ENCODE measurements around the gene WDR89. TPM values are rescaled to one million over a fixed set of nuclear protein-coding genes. Genes with fewer than 3 reads are reported as not detected.
"Not testable (repeated sequence)": the region's sequence is repeated elsewhere in the genome, so short reads cannot be mapped to it uniquely, and the experiment has no call there.

WDR89 gene
- total RNA-seq, 4 donors from 2014 or later = 5.9 to 18.8 (median 12.5) TPM

DNA sequence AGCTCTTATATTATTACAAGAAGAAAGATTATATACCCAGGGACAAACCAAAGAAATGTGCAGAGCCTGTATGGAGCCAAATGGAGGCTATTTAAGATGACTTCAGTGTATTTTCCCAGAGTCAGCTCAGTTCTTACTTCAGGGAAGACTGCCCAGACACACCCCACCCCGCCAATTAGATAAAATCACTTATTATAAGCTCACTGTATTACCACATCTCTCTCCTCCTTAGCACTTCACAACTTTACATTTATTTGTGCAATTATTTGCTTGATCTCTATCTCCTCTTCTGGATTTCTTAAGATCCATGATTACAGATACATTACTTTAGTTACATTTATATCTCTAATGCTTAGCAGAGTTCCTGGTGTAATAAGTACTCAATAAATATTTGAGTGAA lies 24.7 kb upstream of the WDR89 start:
- 86 to 87% methylated on average over 1 of the region's 1 CpG for WGBS, 2 donors (ENCODE audit: low coverage in 1 of 2)
- no peak for ATAC-seq
- Histone ChIP-seq H3K27me3 (no peaks in the 10 kb centered on the region), H3K4me1 (no peaks in the 10 kb centered on the region), H3K9me3 (no peaks in the 10 kb centered on the region), H3K36me3 (no peaks in the 10 kb centered on the region), H3K4me3 (no peak overlapping the region), H3K27ac (no peak overlapping the region)
- TF ChIP-seq POLR2AphosphoS5 (IDR thresholded peaks at IDR 0.05) (no peak), POLR2A (IDR thresholded peaks at IDR 0.05) (no peak), EP300 (IDR thresholded peaks at IDR 0.05) (no peak), CTCF (IDR thresholded peaks at IDR 0.05) (no peak)

DNA sequence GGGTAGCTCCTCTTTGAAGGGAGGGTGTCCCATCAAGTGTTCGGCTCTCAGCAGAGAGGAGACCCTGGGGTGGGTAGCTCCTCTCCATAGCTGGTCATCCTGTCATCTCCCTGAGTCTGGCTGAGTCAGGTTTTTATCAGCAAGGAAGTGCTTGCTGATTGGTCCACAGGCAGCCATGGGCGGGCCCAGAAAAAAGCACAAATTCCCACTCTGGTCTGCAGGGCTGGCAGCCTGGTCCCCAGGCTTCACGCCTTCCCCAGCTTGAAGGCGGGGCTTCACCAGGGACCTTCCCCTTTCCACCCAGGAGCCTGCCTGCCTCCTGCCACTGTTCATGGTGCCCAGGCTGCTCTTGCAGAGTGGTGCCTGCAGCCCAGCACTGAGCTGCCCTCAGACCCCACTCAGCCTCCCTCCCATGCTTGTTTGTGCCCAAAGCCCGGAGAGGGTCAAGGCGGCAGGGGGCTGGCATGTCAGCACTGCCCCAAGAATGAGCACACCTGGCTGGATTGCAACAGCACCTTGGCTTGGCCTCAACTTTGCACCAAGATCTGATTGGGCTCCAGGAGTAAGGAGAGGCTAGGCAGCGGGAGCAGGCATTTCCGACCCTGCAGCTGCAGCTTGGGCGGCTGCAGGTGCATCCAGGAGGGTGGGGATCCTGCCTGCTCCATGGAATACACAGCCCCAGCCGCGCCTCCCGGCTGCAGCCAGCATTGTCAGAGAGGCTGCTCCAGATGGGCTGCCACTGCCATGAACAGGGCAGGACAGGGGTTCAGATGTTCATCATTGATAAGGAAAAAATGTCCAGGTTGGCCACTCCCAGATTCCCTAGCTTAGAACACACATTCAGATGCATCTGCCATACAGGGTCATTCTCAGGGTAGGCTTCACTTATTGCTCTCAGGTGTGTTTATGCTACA lies 22.0 kb upstream of the WDR89 start:
- 100% methylated on average over 1 of the region's 12 CpGs; no CpG with 5 or more reads in 1 of the 2 donors for WGBS, 2 donors (ENCODE audit: low coverage in 1 of 2)
- Histone ChIP-seq H3K9me3 (no peaks in the 10 kb centered on the region), H3K27me3 (no peaks in the 10 kb centered on the region), H3K27ac (no peak overlapping the region), H3K36me3 (no peaks in the 10 kb centered on the region), H3K4me3 (no peak overlapping the region), H3K4me1 (no peaks in the 10 kb centered on the region)
- no peak for ATAC-seq
- TF ChIP-seq POLR2A (IDR thresholded peaks at IDR 0.05) (no peak), CTCF (IDR thresholded peaks at IDR 0.05) (no peak), POLR2AphosphoS5 (IDR thresholded peaks at IDR 0.05) (no peak), EP300 (IDR thresholded peaks at IDR 0.05) (no peak)

GRCh38 chr14:63662776-63663175 lies 21.1 kb upstream of the WDR89 start:
- H3K9me3 ChIP-seq = no peaks in the 10 kb centered on the region
- H3K27me3 ChIP-seq = no peaks in the 10 kb centered on the region
- ATAC-seq = no peak
- TF ChIP-seq POLR2A (IDR thresholded peaks at IDR 0.05) (no peak), CTCF (IDR thresholded peaks at IDR 0.05) (no peak), POLR2AphosphoS5 (IDR thresholded peaks at IDR 0.05) (no peak), EP300 (IDR thresholded peaks at IDR 0.05) (no peak)
- H3K4me3 ChIP-seq = no peak overlapping the region
- H3K36me3 ChIP-seq = peaks cover 0 to 3% of the 10 kb centered on the region in 2 donors
- H3K4me1 ChIP-seq = no peaks in the 10 kb centered on the region
- 100% methylated on average over 3 of the region's 8 CpGs; no CpG with 5 or more reads in 1 of the 2 donors for WGBS, 2 donors (ENCODE audit: low coverage in 1 of 2)
- no peak overlapping the region for H3K27ac ChIP-seq

- ATAC-seq, H3K4me1 ChIP-seq, H3K36me3 ChIP-seq, H3K4me3 ChIP-seq, H3K27ac ChIP-seq, H3K27me3 ChIP-seq, H3K9me3 ChIP-seq: not testable (repeated sequence)
- WGBS, 2 donors (ENCODE audit: low coverage in 1 of 2) = 92 to 94% methylated on average over 8 to 9 of the region's 10 CpGs
These were observed 20.2 kb upstream of the WDR89 start for GRCh38 chr14:63661881-63662280.

DNA sequence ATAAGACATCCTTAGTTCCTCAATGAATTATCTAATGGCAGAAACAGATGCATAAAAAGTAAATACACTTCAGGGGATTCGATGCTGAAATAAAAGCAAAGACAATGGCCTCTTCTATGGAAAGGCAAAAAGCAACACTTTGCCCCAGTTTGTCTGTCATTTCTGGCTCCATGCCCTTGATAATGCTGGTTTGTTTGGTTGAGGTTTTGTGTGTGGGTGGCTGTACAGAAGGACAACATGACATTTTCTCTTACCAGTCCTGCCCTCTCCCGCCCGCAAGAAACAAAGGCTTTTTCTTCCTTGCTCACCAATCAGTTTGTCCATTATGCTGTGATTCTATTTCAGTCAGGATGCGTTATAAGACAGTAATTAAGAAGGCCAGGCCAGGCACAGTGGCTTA lies 18.1 kb upstream of the WDR89 start:
- WGBS, 2 donors (ENCODE audit: low coverage in 1 of 2) = 83 to 86% methylated on average over 2 of the region's 4 CpGs
- TF ChIP-seq CTCF (IDR thresholded peaks at IDR 0.05) (no peak), POLR2A (IDR thresholded peaks at IDR 0.05) (no peak), POLR2AphosphoS5 (IDR thresholded peaks at IDR 0.05) (no peak), EP300 (IDR thresholded peaks at IDR 0.05) (no peak)
- no peaks in the 10 kb centered on the region for H3K27me3 ChIP-seq

More for the DNA sequence above, 18.1 kb upstream of the WDR89 start:
- H3K27ac ChIP-seq = no peak overlapping the region
- H3K4me3 ChIP-seq = no peak overlapping the region
- peaks cover 0 to 3% of the 10 kb centered on the region in 2 donors for H3K36me3 ChIP-seq
- no peak for ATAC-seq
- no peaks in the 10 kb centered on the region for H3K9me3 ChIP-seq
- no peaks in the 10 kb centered on the region for H3K4me1 ChIP-seq
